RWPE1 (cell line): ENCODE measurements around the gene MYO18B.
"Not testable (repeated sequence)": the region's sequence is repeated elsewhere in the genome, so short reads cannot be mapped to it uniquely, and the experiment has no call there.

ENCODE experiments used
- CTCF ChIA-PET: fragments of 350-600 bp; sonication (Branson Sonifier 250); formaldehyde crosslinking; extraction: SDS; loops from one replicate; lab custom pipeline; 2021; lab: Yijun Ruan, JAX
- POLR2A ChIA-PET: fragments of 400-600 bp; formaldehyde crosslinking; extraction: SDS; loops from one replicate; lab custom pipeline; 2020; ENCODE audit warnings: antibody characterized with exemption; ENCODE audit not compliant: low non-redundant PET; lab: Yijun Ruan, JAX
- DNase-seq: peaks from one replicate; pipeline ENCODE4 v3.0.0; 2012; ENCODE audit warnings: low spot score
- H3K27ac ChIP-seq: fragments of 450-650 bp; 2 replicates; pipeline ENCODE4 v1.5.1; 2017
- TF ChIP-seq, protein P1 (sequence below): fragments of 450-650 bp; conservative IDR thresholded peaks from 2 replicates; pipeline ENCODE4 v1.5.1; 2017; ENCODE audit warnings: low read depth, mild to moderate bottlenecking

The MYO18B gene

GRCh38 chr22:25979968-25980367, 238.0 kb downstream of the MYO18B start:
- CTCF ChIA-PET, result no interaction called here
- POLR2A ChIA-PET, result no interaction called here
- no peak overlapping the region for H3K27ac ChIP-seq
- TF ChIP-seq, protein P1, sequence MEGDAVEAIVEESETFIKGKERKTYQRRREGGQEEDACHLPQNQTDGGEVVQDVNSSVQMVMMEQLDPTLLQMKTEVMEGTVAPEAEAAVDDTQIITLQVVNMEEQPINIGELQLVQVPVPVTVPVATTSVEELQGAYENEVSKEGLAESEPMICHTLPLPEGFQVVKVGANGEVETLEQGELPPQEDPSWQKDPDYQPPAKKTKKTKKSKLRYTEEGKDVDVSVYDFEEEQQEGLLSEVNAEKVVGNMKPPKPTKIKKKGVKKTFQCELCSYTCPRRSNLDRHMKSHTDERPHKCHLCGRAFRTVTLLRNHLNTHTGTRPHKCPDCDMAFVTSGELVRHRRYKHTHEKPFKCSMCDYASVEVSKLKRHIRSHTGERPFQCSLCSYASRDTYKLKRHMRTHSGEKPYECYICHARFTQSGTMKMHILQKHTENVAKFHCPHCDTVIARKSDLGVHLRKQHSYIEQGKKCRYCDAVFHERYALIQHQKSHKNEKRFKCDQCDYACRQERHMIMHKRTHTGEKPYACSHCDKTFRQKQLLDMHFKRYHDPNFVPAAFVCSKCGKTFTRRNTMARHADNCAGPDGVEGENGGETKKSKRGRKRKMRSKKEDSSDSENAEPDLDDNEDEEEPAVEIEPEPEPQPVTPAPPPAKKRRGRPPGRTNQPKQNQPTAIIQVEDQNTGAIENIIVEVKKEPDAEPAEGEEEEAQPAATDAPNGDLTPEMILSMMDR, result no peak
- DNase-seq, result no peak

GRCh38 chr22:25984911-25985310, 242.9 kb downstream of the MYO18B start:
- H3K27ac ChIP-seq, DNase-seq, POLR2A ChIA-PET: not testable (repeated sequence)
- CTCF ChIA-PET, result interaction anchor here (0.6 kb wide), 1 partner anchor 1090 kb away, joined by 3 read pairs; no protein-coding TSS in a partner anchor

GRCh38 chr22:25987948-25988347, 246.0 kb downstream of the MYO18B start:
- DNase-seq, result no peak
- ChIA-PET CTCF (no interaction called here), POLR2A (no interaction called here)
- H3K27ac ChIP-seq, result no peak overlapping the region
- TF ChIP-seq, protein P1, result no peak

DNA sequence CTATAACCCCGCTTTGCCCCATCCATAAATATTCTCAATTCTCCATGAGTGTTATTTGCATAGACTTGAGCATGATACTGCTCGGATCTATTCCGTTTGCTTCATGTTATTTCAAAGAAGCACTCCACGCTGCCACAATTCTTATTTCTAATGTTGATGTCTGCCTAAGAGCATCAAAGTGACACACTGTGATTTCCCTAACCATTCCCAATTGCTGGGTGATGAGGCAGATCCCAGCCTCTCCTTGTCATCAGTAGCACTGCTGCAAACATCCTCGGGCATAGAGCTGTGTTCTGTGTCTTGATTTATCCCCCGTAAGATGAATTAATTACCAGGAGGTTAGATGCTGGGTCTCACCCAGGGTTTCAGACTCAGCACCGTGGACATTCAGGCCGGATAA, 249.0 kb downstream of the MYO18B start:
- CTCF ChIA-PET, result no interaction called here
- no peak overlapping the region for H3K27ac ChIP-seq
- no peak for DNase-seq
- POLR2A ChIA-PET, result no interaction called here
- TF ChIP-seq, protein P1, result no peak

DNA sequence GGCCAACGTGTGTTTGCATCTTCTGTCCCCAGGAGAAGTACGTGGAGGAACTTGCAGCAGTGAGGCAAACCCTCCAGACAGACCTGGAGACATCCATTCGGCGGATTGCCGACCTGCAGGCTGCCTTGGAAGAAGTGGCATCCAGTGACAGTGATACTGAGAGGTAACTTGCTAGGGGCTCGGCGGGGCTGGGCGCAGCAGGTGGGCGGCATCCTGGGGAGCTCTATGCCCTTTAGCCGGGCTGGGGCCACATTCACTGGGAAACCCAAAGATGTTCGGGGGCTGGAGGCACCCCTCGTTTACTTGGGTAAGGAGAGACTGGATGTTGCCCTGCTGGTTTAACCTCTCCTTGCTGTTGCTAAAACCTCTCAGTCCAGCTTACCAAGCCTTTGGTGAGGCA, 250.3 kb downstream of the MYO18B start:
- no peak for DNase-seq
- ChIA-PET CTCF (no interaction called here), POLR2A (no interaction called here)
- TF ChIP-seq, protein P1, result no peak
- no peak overlapping the region for H3K27ac ChIP-seq

- ChIA-PET POLR2A (no interaction called here), CTCF (no interaction called here)
- DNase-seq, result no peak
- no peak overlapping the region for H3K27ac ChIP-seq
- TF ChIP-seq, protein P1, result no peak
Measured at GRCh38 chr22:25996669-25997068, 254.7 kb downstream of the MYO18B start.

GRCh38 chr22:25997886-25998775, 256.1 kb downstream of the MYO18B start:
- ChIA-PET POLR2A (no interaction called here), CTCF (no interaction called here)
- no peak overlapping the region for H3K27ac ChIP-seq
- TF ChIP-seq, protein P1, result no peak
- no peak for DNase-seq
